Measurements from ENCODE around the gene CD84. TPM values are rescaled to one million over a fixed set of nuclear protein-coding genes. Genes with fewer than 3 reads are reported as not detected.

CD84 gene
- total RNA-seq, 4 donors from 2014 or later, result 2.7 to 24.8 (median 5.2) TPM

DNA sequence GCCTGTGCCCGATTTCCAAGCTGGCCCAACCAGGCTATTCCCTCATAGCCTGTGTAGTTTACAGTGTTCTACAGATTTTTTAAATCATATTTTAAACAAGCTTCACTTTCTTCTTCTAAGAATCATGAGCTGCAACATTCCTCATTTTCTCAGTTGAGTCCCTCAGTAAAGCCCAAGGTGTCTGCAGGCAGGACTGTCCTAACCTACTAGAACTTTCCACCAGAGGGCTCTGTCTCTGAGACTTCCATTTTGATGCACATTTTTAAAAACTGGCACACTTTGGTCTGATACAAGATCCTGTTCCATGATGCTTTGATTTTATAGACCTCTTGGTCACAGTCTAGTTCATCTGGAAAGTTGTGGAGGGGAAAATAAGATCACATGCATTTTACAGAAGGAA lies 34.6 kb downstream of the CD84 start:
- TF ChIP-seq POLR2A (IDR thresholded peaks at IDR 0.05), result no peak
- TF ChIP-seq, protein P1, sequence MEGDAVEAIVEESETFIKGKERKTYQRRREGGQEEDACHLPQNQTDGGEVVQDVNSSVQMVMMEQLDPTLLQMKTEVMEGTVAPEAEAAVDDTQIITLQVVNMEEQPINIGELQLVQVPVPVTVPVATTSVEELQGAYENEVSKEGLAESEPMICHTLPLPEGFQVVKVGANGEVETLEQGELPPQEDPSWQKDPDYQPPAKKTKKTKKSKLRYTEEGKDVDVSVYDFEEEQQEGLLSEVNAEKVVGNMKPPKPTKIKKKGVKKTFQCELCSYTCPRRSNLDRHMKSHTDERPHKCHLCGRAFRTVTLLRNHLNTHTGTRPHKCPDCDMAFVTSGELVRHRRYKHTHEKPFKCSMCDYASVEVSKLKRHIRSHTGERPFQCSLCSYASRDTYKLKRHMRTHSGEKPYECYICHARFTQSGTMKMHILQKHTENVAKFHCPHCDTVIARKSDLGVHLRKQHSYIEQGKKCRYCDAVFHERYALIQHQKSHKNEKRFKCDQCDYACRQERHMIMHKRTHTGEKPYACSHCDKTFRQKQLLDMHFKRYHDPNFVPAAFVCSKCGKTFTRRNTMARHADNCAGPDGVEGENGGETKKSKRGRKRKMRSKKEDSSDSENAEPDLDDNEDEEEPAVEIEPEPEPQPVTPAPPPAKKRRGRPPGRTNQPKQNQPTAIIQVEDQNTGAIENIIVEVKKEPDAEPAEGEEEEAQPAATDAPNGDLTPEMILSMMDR (IDR thresholded peaks at IDR 0.05), result peak; percentile 28 to 61 (median 50)
- no peak overlapping the region for H3K4me3 ChIP-seq
- peaks cover 4 to 36% (median 18%) of the 10 kb centered on the region in 4 donors for H3K4me1 ChIP-seq
- H3K36me3 ChIP-seq, result no peaks in the 10 kb centered on the region
- H3K9me3 ChIP-seq, result no peaks in the 10 kb centered on the region
- H3K27ac ChIP-seq, result peak overlapping the region in 1 of 4 donors; percentile 39
- H3K27me3 ChIP-seq, result no peaks in the 10 kb centered on the region
- no peak for DNase-seq

DNA sequence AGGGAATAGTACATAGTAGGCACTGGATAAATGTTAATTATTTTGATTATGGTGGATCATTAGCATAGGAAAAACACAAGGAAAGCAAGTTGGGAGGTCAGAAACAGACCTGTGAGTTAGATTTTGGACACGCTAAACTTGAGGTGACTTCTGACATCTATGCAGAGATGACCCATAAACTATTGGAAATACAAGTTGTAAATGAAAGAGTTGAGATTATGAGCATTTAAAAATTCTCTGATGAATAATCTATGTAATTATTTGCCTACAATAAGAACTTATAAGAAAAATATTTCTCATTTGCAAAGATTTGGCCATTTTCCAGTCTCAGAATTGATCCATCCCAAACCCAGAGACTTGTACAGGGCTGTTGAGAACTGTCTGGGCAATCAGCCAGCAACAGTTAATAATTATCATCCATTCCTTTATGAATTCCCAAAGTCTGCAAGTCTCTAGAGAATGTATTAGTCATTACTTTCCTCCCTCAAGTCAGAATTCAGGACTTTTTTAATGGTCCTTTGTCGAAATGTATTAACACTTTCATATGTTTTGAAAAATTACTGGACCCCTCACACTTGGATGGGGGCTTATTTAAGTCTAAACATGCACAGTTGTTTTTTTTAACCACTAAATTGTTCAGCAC lies 36.9 kb downstream of the CD84 start:
- no peak overlapping the region for H3K4me3 ChIP-seq
- TF ChIP-seq POLR2A (IDR thresholded peaks at IDR 0.05), result no peak
- TF ChIP-seq, protein P1 (IDR thresholded peaks at IDR 0.05), result no peak
- DNase-seq, result no peak
- no peaks in the 10 kb centered on the region for H3K27me3 ChIP-seq
- no peaks in the 10 kb centered on the region for H3K36me3 ChIP-seq
- no peaks in the 10 kb centered on the region for H3K9me3 ChIP-seq
- H3K4me1 ChIP-seq, result peaks cover 3 to 54% (median 19%) of the 10 kb centered on the region in 4 donors
- H3K27ac ChIP-seq, result peak overlapping the region in 3 of 4 donors; percentile 70 to 83 (median 76)

DNA sequence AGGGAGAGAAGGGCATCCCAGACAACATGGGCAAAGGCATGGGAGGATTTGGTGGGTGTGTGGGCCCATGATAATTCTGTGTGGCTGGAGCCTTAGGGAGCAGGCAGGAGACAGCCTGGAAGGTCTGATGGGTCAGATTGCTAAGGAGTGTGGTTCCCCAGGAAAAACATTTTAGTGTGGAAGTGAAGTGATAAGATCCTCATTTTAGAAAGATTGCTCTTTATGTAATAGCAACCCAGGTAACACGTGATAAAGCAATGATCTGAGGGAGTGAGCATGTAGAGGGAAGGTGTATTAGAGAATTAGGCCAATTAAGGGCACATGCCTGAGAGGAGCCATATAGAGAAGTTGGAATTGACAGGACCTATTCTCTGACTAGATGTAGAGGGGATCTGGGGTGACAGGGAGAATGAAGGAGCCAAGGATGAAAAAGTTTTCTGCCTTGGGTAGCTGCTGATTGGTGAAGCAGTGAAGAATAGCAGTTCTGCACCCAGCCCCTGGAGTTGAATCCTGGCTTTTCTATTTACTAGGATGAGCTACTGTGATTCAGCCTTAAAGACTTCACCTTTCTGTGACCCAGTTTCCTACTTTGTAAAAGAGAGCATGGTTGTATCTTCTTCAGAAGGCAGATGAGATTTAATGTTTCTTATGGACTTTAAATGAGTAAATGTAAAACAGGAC lies 37.5 kb downstream of the CD84 start:
- Histone ChIP-seq H3K9me3 (no peaks in the 10 kb centered on the region), H3K27ac (peak overlapping the region; percentile 70 to 83 (median 77)), H3K27me3 (no peaks in the 10 kb centered on the region), H3K4me1 (peaks cover 3 to 54% (median 19%) of the 10 kb centered on the region in 4 donors), H3K4me3 (no peak overlapping the region), H3K36me3 (no peaks in the 10 kb centered on the region)
- no peak for DNase-seq
- TF ChIP-seq, protein P1 (IDR thresholded peaks at IDR 0.05), result no peak

DNA sequence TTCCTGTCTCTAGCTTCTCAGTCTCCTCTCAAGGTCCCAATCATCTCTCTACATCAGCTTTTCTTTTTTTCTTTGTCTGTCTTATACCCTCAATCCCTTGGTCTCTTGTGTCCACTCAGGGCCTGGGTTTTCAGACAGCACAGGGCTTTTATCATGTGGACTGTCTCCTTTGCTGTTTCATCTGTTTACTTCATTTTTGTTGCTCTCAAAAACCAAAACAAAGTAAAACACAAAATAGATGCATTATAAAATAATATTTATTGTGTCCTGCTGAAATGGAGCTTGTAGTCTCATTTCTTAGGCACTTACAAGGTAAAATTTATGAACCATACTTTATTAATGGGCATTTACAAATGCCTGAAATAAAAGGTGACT lies 38.5 kb downstream of the CD84 start:
- H3K27ac ChIP-seq, result peak overlapping the region; percentile 70 to 83 (median 77)
- peaks cover 3 to 54% (median 19%) of the 10 kb centered on the region in 4 donors for H3K4me1 ChIP-seq
- H3K9me3 ChIP-seq, result peaks cover 0 to 3% (median 0%) of the 10 kb centered on the region in 4 donors
- H3K27me3 ChIP-seq, result no peaks in the 10 kb centered on the region
- H3K36me3 ChIP-seq, result no peaks in the 10 kb centered on the region
- H3K4me3 ChIP-seq, result no peak overlapping the region
- no peak for DNase-seq
- TF ChIP-seq POLR2A (IDR thresholded peaks at IDR 0.05), result no peak
- TF ChIP-seq, protein P1 (IDR thresholded peaks at IDR 0.05), result no peak

DNA sequence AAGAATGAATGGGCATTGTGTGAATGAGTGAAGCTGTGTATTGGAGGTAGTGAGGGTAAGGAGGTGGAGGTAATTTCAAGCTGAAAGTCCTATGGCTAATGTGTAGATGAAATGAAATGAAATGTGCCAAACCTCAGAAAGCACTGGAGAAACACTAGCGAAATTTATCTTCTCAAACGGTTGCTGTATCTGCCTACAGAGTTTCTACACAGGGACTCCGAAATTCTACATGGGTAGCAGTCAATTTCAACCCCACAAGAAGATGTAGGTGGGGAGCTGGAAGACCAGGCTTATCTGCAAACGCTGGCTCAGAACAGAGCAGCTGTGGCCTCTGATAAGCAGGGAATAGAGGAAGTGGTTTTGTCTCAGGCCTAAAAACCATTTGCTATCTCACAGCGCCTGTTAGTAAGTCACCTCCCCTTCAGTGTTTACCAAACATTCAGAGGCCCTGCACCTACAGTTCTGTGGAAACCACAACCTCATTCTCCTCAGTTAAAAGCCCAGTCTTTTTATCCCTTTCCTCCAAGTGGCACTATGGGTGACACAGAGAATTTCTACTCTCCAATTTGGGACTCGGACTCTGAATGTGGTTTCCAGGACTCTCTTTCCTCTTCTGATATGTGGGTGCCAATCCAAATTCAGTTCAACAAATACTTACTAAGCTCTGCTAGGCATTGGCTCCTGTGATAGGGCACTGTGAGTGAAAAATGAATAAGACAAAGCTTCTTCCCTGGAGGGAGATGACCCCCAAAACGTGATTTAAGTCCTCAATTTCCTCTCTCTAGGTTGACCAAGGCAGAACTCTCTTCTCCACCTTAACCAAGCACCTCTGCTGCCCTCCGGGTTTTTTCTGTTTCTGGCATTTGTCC lies 39.1 kb downstream of the CD84 start:
- DNase-seq, result peak in 2 of 3 donors; percentile 75 to 84
- Histone ChIP-seq H3K4me3 (no peak overlapping the region), H3K9me3 (peaks cover 0 to 8% (median 0%) of the 10 kb centered on the region in 4 donors), H3K27ac (peak overlapping the region; percentile 70 to 83 (median 77)), H3K4me1 (peaks cover 3 to 54% (median 19%) of the 10 kb centered on the region in 4 donors), H3K36me3 (no peaks in the 10 kb centered on the region), H3K27me3 (no peaks in the 10 kb centered on the region)
- TF ChIP-seq, protein P1 (IDR thresholded peaks at IDR 0.05), result no peak
- TF ChIP-seq POLR2A (IDR thresholded peaks at IDR 0.05), result peak in 1 of 2 donors; percentile 22

Measured in Peyer's patch (tissue), 4 donors.